GM12891 (cell line): Measurements from ENCODE around the gene NMRAL1.

Experiments
- POLR2A ChIP-seq: IDR thresholded peaks from 2 replicates; pipeline ENCODE4 v1.6.1; 2011; ENCODE audit warnings: low read depth, low read length, control low read depth
- POLR2AphosphoS5 ChIP-seq: IDR thresholded peaks from 2 replicates; pipeline ENCODE4 v1.6.1; 2011; ENCODE audit warnings: low read depth, low read length, control low read depth
- POU2F2 ChIP-seq: IDR thresholded peaks from 2 replicates; pipeline ENCODE4 v1.6.1; 2011; ENCODE audit warnings: low read depth, mild to moderate bottlenecking, control low read depth, low read length, moderate library complexity
- SPI1 ChIP-seq: IDR thresholded peaks from 2 replicates; pipeline ENCODE4 v1.6.1; 2011; ENCODE audit warnings: low read depth, low read length, control low read depth
- TAF1 ChIP-seq: IDR thresholded peaks from 2 replicates; pipeline ENCODE4 v1.6.1; 2011; ENCODE audit warnings: low read depth, low read length, control low read depth

DNA sequence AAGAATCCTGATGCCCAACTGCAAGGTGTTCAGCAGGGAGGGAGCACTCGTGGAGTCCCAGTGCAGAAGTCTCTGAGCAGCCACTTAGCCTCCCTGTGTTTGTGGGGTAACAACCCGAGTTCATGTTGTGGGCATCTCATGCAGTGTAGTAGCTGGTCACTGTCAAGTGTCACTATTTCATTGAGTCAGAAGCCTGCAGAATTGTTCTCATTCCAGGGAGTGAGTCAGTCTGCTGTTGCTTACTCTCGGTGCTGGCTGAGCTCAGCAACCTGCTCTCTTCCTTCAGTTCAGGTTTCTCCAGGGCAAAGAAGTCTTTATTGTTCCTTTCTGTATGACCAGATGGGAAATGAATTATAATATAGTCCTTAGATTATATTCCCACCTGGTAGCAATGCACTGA, 25.8 kb upstream of the NMRAL1 start:
- TF ChIP-seq POLR2AphosphoS5, result no peak
- no peak for TF ChIP-seq POLR2A
- TF ChIP-seq TAF1, result no peak
- TF ChIP-seq POU2F2, result no peak
- no peak for TF ChIP-seq SPI1
